Measurements from ENCODE around the gene SAMHD1.

GRCh38 chr20:36883977-36884535 lies 67.5 kb downstream of the SAMHD1 start:
- no peak for TF ChIP-seq POLR2A (IDR thresholded peaks at IDR 0.05)
- no peak for TF ChIP-seq CTCF (IDR thresholded peaks at IDR 0.05)
